ENCODE measurements around the gene GDF15. TPM values are rescaled to one million over a fixed set of nuclear protein-coding genes. Genes with fewer than 3 reads are reported as not detected.
A peak's percentile ranks its signal among the peaks of the same experiment; 100 is the strongest.

The GDF15 gene
- polyA plus RNA-seq, 2 of the 4 experiments (the other 2 are of a cell fraction) = 56.9 to 78.5 TPM

- TF ChIP-seq ZSCAN20 (CRISPR knock-in tag; IDR thresholded peaks at IDR 0.05) (no peak), RCOR1 (IDR thresholded peaks at IDR 0.05; ENCODE audit: low read depth, low read length) (no peak), ZC3H11A (IDR thresholded peaks at IDR 0.05) (no peak), CEBPB (IDR thresholded peaks at IDR 0.05) (no peak), RNF2 (IDR thresholded peaks at IDR 0.05; ENCODE audit: borderline replicate concordance, low read depth) (no peak), RAD21 (conservative IDR thresholded peaks at IDR 0.05 in 1 of 2, IDR thresholded peaks at IDR 0.05 in 1 of 2) (no peak), PHF8 (IDR thresholded peaks at IDR 0.05; ENCODE audit: borderline replicate concordance, low read depth) (no peak), HOXB13 (CRISPR knock-in tag; IDR thresholded peaks at IDR 0.05; ENCODE audit: low read depth) (no peak), SMC3 (IDR thresholded peaks at IDR 0.05) (no peak)
These were observed 42.3 kb downstream of the GDF15 start (continued) for GRCh38 chr19:18428173-18428786.

GRCh38 chr19:18428787-18429674 is 43.1 kb downstream of the GDF15 start:
- TF ChIP-seq RNF2 (IDR thresholded peaks at IDR 0.05; ENCODE audit: borderline replicate concordance, low read depth) = no peak
- no peak for TF ChIP-seq BCL3 (IDR thresholded peaks at IDR 0.05)
- no peak for TF ChIP-seq POLR2AphosphoS2 (conservative IDR thresholded peaks at IDR 0.05; ENCODE audit: low read length)
- TF ChIP-seq MAFK (IDR thresholded peaks at IDR 0.05; ENCODE audit: partially characterized antibody) = no peak
- TF ChIP-seq, protein P1, sequence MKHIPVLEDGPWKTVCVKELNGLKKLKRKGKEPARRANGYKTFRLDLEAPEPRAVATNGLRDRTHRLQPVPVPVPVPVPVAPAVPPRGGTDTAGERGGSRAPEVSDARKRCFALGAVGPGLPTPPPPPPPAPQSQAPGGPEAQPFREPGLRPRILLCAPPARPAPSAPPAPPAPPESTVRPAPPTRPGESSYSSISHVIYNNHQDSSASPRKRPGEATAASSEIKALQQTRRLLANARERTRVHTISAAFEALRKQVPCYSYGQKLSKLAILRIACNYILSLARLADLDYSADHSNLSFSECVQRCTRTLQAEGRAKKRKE (CRISPR knock-in tag; IDR thresholded peaks at IDR 0.05; ENCODE audit: low read depth) = no peak
- no peak for TF ChIP-seq ZC3H11A (IDR thresholded peaks at IDR 0.05)
- TF ChIP-seq, protein P2, sequence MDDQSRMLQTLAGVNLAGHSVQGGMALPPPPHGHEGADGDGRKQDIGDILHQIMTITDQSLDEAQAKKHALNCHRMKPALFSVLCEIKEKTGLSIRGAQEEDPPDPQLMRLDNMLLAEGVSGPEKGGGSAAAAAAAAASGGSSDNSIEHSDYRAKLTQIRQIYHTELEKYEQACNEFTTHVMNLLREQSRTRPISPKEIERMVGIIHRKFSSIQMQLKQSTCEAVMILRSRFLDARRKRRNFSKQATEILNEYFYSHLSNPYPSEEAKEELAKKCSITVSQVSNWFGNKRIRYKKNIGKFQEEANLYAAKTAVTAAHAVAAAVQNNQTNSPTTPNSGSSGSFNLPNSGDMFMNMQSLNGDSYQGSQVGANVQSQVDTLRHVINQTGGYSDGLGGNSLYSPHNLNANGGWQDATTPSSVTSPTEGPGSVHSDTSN (IDR thresholded peaks at IDR 0.05) = peak; percentile 61; the same call in 1 of the 2 replicates
- FAIRE-seq (no peak), DNase-seq (ENCODE audit: low read depth in 1 of 2, low spot score in 1 of 2) (peak; percentile 80 to 84), ATAC-seq (peak; percentile 52 to 82)
- H3K27ac ChIP-seq = peak overlapping the region; percentile 74 to 95
- POLR2A ChIA-PET = interaction anchor here (1.3 kb wide), 1 partner anchor 10 kb away, joined by 4 read pairs; the partner anchor contains the start of gene SSBP4
- H3K4me3 ChIP-seq = peak overlapping the region; percentile 34
- CTCF ChIA-PET = interaction anchor here (1.0 kb wide), 2 partner anchors 14 to 100 kb away, joined by 3 to 4 read pairs; no protein-coding TSS in a partner anchor
- H3K4me2 ChIP-seq = peak overlapping the region; percentile 92
- H3K4me1 ChIP-seq = peaks cover 36% of the 10 kb centered on the region
- no peaks in the 10 kb centered on the region for H3K9me3 ChIP-seq
- 17% methylated on average over 1 of the region's 77 CpGs for WGBS (ENCODE audit: missing lambda C conversion rate)

DNA sequence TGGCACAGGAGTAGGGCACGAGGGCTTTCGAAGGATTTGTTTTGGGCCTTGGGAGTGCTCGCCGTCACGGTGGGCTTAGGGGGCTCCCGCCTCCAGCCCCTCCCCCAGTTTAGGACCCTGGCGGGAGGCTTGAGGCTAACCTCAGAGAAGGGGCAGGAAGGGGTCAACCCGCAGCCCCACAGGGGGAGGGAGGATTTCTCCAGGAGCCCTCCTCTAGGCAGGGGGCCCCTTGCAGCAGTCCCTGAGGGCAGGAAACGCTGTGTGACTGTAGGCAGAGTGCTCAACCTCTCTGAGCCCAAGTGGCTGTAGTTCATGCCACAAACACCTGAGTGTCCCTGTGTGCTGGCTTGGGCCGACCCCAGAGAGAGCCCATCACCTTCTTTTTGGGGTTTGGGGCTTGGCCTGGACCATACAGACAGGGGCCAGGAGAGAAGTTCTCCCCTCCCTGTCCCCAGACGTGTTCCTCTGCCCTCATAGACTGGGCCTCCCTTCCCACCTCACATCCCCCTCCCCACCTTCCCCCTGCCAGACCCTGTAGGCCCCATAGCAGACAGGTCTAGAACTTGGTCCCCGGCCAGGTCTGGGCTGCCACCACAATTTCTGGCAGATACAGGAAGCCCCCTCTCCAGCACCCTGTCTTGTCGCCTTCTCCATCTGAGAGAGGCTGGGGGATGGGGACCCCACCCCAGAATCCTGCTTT is 43.9 kb downstream of the GDF15 start:
- Histone ChIP-seq H3K27ac (peak overlapping the region; percentile 74 to 95), H3K4me2 (peak overlapping the region; percentile 92), H3K4me1 (peaks cover 36% of the 10 kb centered on the region), H3K9me3 (no peaks in the 10 kb centered on the region), H3K4me3 (peak overlapping the region; percentile 34)
- POLR2A ChIA-PET = no interaction called here
- CTCF ChIA-PET = no interaction called here
- WGBS (ENCODE audit: missing lambda C conversion rate) = 81% methylated on average over 7 of the region's 13 CpGs
- TF ChIP-seq ZFP36 (IDR thresholded peaks at IDR 0.05; ENCODE audit: borderline replicate concordance, partially characterized antibody) (peak; percentile 74), HOXA7 (CRISPR knock-in tag; IDR thresholded peaks at IDR 0.05) (no peak)
- no peak for DNase-seq (ENCODE audit: low read depth in 1 of 2, low spot score in 1 of 2)
- no peak for FAIRE-seq
- no peak for ATAC-seq

All from A549 (cell line).